ENCODE measurements around the gene ZXDA. TPM values are rescaled to one million over a fixed set of nuclear protein-coding genes. Genes with fewer than 3 reads are reported as not detected.
"Not testable (repeated sequence)": the region's sequence is repeated elsewhere in the genome, so short reads cannot be mapped to it uniquely, and the experiment has no call there.

The ZXDA gene, protein sequence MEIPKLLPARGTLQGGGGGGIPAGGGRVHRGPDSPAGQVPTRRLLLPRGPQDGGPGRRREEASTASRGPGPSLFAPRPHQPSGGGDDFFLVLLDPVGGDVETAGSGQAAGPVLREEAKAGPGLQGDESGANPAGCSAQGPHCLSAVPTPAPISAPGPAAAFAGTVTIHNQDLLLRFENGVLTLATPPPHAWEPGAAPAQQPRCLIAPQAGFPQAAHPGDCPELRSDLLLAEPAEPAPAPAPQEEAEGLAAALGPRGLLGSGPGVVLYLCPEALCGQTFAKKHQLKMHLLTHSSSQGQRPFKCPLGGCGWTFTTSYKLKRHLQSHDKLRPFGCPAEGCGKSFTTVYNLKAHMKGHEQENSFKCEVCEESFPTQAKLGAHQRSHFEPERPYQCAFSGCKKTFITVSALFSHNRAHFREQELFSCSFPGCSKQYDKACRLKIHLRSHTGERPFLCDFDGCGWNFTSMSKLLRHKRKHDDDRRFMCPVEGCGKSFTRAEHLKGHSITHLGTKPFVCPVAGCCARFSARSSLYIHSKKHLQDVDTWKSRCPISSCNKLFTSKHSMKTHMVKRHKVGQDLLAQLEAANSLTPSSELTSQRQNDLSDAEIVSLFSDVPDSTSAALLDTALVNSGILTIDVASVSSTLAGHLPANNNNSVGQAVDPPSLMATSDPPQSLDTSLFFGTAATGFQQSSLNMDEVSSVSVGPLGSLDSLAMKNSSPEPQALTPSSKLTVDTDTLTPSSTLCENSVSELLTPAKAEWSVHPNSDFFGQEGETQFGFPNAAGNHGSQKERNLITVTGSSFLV
- total RNA-seq (10 to 100 TPM in 3 of 7 donors, 1 to 10 TPM in 4; 6.0 to 13.0 (median 9.2) TPM), polyA plus RNA-seq (1 to 10 TPM in 2 of 3 donors, under 1 TPM in 1; 0.76 to 1.7 (median 1.0) TPM)
- long read RNA-seq, donor 1, full-length matches to known transcripts = 2 of 2 reads
- long read RNA-seq, donor 1, partial matches to known transcripts = 0 of 2 reads
- long read RNA-seq, donor 1, other reads (novel, unspliced or antisense) = 0 of 2 reads
- long read RNA-seq, donor 2, full-length matches to known transcripts = 2 of 2 reads
- long read RNA-seq, donor 2, partial matches to known transcripts = 0 of 2 reads
- long read RNA-seq, donor 2, other reads (novel, unspliced or antisense) = 0 of 2 reads

DNA sequence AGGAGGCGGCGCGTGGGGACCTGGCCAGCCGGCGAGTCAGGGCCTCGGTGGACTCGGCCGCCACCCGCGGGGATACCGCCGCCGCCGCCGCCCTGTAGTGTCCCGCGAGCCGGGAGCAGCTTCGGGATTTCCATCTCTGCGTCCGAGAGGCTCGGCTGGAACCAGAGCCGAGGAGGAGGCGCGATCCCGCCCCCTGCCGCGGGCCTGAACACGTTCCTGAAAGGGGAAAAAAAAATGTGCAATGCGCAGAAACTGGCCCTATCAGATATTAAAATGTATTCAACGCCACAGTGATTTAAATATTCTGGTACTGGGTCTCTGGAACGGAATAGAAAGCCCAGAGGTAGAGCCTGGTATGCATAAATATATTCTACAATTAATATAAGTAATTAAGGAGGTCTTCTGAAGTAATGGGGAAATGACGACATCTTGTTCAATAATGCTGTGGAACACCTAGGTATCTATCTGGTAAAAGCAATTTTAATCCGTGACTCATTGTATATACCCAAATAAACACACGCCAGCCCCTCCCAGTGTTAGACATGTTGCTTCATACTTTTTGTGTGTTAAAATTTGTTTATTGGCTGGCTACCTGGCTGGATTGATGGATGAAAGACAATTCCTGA lies at the start of gene ZXDA:
Gene ZXDA (minus strand): TSS at position 172 of the 626 bp plus-strand sequence. CDS start 38 bp downstream, at position 134.
- Histone ChIP-seq H3K27ac (peak within 1 kb of the TSS; percentile 84 to 92 (median 90)), H3K4me1 (peaks cover 6 to 44% (median 30%) of the 10 kb centered on the region in 6 donors), H3K4me3 (peak within 1 kb of the TSS; percentile 20 to 67 (median 36))
- WGBS, 5 donors = 4 to 25% (median 5%) methylated on average over 4 to 12 of the region's 35 CpGs
- not testable (repeated sequence) for H3K27me3 ChIP-seq (replicated peaks in 1 of 7); DNase-seq; H3K36me3 ChIP-seq; H3K9me3 ChIP-seq
- intact Hi-C loops (cut with DNase I; ENCODE audit: low total_unique reads) = loop anchor here (10.0 kb wide), 1 partner anchor 796 kb away; no protein-coding TSS in a partner anchor

DNA sequence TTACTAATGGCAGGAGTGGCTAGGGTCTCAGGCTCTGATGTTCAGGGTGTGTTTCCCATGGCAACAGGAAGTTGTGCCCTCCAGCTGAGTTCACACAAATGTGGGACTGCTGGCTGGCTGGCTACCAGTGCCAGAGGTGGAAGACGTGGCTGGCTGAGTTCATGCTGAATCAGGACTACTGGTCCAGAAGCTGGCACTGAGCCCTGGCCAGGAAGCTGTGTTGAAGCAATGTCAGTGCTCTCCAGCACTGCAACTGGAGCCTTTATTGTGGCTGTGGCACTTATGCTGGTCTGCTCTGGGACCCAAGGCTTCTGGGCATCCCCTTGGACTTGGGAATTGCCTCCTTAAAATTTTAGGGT lies 42.0 kb upstream of the ZXDA start:
- TF ChIP-seq POLR2AphosphoS5 (IDR thresholded peaks at IDR 0.05) = peak in 1 of 3 donors; percentile 30
- TF ChIP-seq, protein P1, sequence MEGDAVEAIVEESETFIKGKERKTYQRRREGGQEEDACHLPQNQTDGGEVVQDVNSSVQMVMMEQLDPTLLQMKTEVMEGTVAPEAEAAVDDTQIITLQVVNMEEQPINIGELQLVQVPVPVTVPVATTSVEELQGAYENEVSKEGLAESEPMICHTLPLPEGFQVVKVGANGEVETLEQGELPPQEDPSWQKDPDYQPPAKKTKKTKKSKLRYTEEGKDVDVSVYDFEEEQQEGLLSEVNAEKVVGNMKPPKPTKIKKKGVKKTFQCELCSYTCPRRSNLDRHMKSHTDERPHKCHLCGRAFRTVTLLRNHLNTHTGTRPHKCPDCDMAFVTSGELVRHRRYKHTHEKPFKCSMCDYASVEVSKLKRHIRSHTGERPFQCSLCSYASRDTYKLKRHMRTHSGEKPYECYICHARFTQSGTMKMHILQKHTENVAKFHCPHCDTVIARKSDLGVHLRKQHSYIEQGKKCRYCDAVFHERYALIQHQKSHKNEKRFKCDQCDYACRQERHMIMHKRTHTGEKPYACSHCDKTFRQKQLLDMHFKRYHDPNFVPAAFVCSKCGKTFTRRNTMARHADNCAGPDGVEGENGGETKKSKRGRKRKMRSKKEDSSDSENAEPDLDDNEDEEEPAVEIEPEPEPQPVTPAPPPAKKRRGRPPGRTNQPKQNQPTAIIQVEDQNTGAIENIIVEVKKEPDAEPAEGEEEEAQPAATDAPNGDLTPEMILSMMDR (IDR thresholded peaks at IDR 0.05 in 8 of 11, conservative IDR thresholded peaks at IDR 0.05 in 3 of 11) = no peak
- H3K9me3 ChIP-seq = peaks cover 0 to 23% (median 2%) of the 10 kb centered on the region in 8 donors
- no peaks in the 10 kb centered on the region for H3K36me3 ChIP-seq
- 3 to 26% (median 13%) methylated on average over 1 of the region's 1 CpG; no CpG with 5 or more reads in 1 of the 5 donors for WGBS, 5 donors
- H3K4me1 ChIP-seq = peaks cover 0 to 10% (median 0%) of the 10 kb centered on the region in 6 donors
- intact Hi-C loops (cut with DNase I; ENCODE audit: low total_unique reads) = no loop called here
- H3K27me3 ChIP-seq (replicated peaks in 1 of 7) = peaks cover 0 to 5% (median 0%) of the 10 kb centered on the region in 7 donors
- no peak overlapping the region for H3K4me3 ChIP-seq
- peak; percentile 82 for DNase-seq
- H3K27ac ChIP-seq = peak overlapping the region in 6 of 8 donors; percentile 20 to 77 (median 72)

DNA sequence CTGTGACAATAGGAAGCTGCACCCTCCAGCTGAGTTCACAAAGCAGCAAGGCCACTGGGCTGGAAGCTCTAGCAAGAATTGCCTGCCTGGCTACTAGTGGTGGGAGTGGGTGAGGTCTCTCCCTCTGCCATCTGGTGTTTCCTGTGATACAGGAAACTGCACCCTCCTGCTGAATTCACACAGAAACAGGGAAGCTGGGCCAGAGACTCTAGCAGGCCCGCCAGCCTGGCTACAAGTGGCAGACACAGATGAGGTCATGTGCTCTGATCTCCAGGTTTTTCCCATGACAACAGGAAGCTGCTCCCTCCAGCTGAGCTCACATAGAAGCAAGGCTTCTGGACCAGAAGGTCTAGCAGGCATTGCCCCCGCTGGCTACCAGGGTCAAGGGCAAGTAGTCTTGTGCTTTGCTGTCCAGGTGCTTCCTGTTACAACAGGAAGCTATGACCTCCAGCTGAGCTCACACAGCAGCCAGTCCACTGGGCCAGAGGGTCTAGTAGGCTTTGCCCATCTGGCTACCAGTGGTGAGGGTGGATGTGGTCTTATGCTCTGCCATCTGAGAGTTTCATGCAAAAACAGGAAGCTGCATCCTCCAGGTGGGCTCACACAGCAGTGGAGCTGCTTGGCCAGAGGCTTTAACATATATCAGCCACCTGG lies 41.5 kb upstream of the ZXDA start:
- WGBS, 5 donors = 9 to 21% (median 19%) methylated on average over 2 of the region's 2 CpGs; no CpG with 5 or more reads in 2 of the 5 donors
- H3K27ac ChIP-seq = peak overlapping the region in 6 of 8 donors; percentile 20 to 77 (median 72)
- peak; percentile 77 for DNase-seq

More for the DNA sequence above, 41.5 kb upstream of the ZXDA start:
- Histone ChIP-seq H3K36me3 (no peaks in the 10 kb centered on the region), H3K9me3 (peaks cover 0 to 21% (median 0%) of the 10 kb centered on the region in 8 donors), H3K4me1 (peaks cover 0 to 10% (median 0%) of the 10 kb centered on the region in 6 donors), H3K4me3 (no peak overlapping the region), H3K27me3 (replicated peaks in 1 of 7) (peaks cover 0 to 5% (median 0%) of the 10 kb centered on the region in 7 donors)
- intact Hi-C loops (cut with DNase I; ENCODE audit: low total_unique reads) = no loop called here
- TF ChIP-seq, protein P1 (IDR thresholded peaks at IDR 0.05 in 8 of 11, conservative IDR thresholded peaks at IDR 0.05 in 3 of 11) = no peak
- TF ChIP-seq POLR2A (IDR thresholded peaks at IDR 0.05) (no peak), POLR2AphosphoS5 (IDR thresholded peaks at IDR 0.05) (peak; percentile 57 to 72 (median 68))

Data from spleen (tissue), 13 donors.